Vagina (tissue), 2 donors: Measurements from ENCODE around the gene TXNL4A. TPM values are rescaled to one million over a fixed set of nuclear protein-coding genes. Genes with fewer than 3 reads are reported as not detected.

Experiments
- DNase-seq, 2 donors: peaks; one replicate each; pipeline ENCODE4 v3.0.0-alpha.2; 2017; ENCODE audit errors: extremely low spot score in 2 of 2
- H3K27ac ChIP-seq: fragments of 200-600 bp; sonication (generic); one replicate; pipeline ENCODE4 v1.5.1; 2019
- H3K27me3 ChIP-seq: fragments of 200-600 bp; sonication (generic); one replicate; pipeline ENCODE4 v1.5.1; 2019
- H3K36me3 ChIP-seq, 2 donors: fragments of 200-600 bp; sonication (generic); one replicate each; pipeline ENCODE4 v1.5.1; 2017 to 2019
- H3K4me1 ChIP-seq: fragments of 200-600 bp; sonication (generic); one replicate; pipeline ENCODE4 v1.5.1; 2019
- H3K4me3 ChIP-seq, 2 donors: fragments of 200-600 bp; sonication (generic); 1 replicate in 1 of 2; 2 replicates in 1 of 2; pipeline ENCODE4 v1.5.1; 2016 to 2019
- H3K9me3 ChIP-seq: fragments of 200-600 bp; sonication (generic); one replicate; pipeline ENCODE4 v1.5.1; 2019
- CTCF ChIP-seq, 3 experiments: fragments of 450-650 bp in 2 of 3; fragments of 200-600 bp in 1 of 3; sonication (generic) in 1 of 3; IDR thresholded peaks; one replicate each; pipeline ENCODE4 v1.5.1; 2017 to 2019; ENCODE audit warnings: antibody characterized with exemption in 3 of 3, mild to moderate bottlenecking in 2 of 3, moderate library complexity in 2 of 3
- POLR2A ChIP-seq, 2 donors: fragments of 450-650 bp; IDR thresholded peaks; one replicate each; pipeline ENCODE4 v1.6.1; 2017; ENCODE audit warnings: antibody characterized with exemption in 2 of 2, mild to moderate bottlenecking in 2 of 2, moderate library complexity in 2 of 2
- POLR2AphosphoS5 ChIP-seq, 2 donors: sonication (generic); formaldehyde crosslinking; IDR thresholded peaks; one replicate each; pipeline ENCODE4 v1.9.0; 2017; ENCODE audit warnings: antibody characterized with exemption in 2 of 2, mild to moderate bottlenecking in 2 of 2, low read depth in 1 of 2; ENCODE audit not compliant: insufficient read depth in 1 of 2
- intact Hi-C: fragments of 100-400 bp; cut with DNase I; formaldehyde crosslinking; loops from one replicate; pipeline ENCODE4 v1.15.1; 2023
- total RNA-seq: library from RNA; depleted of rRNA; stranded (reverse); fragments of >200 nt; gene quantifications from one replicate; pipeline ENCODE4 v1.2.3, GENCODE V29; 2016

Gene TXNL4A
- total RNA-seq, 1 donor from 2014 or later = 24.8 TPM

GRCh38 chr18:79950515-79951341 is 37.6 kb downstream of the TXNL4A start:
- H3K4me1 ChIP-seq = peaks cover 58% of the 10 kb centered on the region
- DNase-seq = no peak

GRCh38 chr18:79949697-79950487 is 38.5 kb downstream of the TXNL4A start:
- H3K9me3 ChIP-seq = no peaks in the 10 kb centered on the region
- peak overlapping the region; percentile 89 to 100 for H3K4me3 ChIP-seq
- TF ChIP-seq POLR2A (IDR thresholded peaks at IDR 0.05) (no peak), CTCF (IDR thresholded peaks at IDR 0.05) (no peak), POLR2AphosphoS5 (IDR thresholded peaks at IDR 0.05; ENCODE audit: insufficient read depth in 1 of 2, low read depth in 1 of 2) (peak; percentile 8 to 40)
- peaks cover 67% of the 10 kb centered on the region for H3K4me1 ChIP-seq
- intact Hi-C loops = no loop called here
- H3K27me3 ChIP-seq = no peaks in the 10 kb centered on the region
- DNase-seq = no peak
- H3K27ac ChIP-seq = peak overlapping the region; percentile 87
- no peaks in the 10 kb centered on the region for H3K36me3 ChIP-seq

More at GRCh38 chr18:79950515-79951341, 37.6 kb downstream of the TXNL4A start:
- no peaks in the 10 kb centered on the region for H3K36me3 ChIP-seq
- no peaks in the 10 kb centered on the region for H3K27me3 ChIP-seq
- H3K4me3 ChIP-seq = peak overlapping the region; percentile 89 to 100
- peak overlapping the region; percentile 87 for H3K27ac ChIP-seq
- intact Hi-C loops = no loop called here
- H3K9me3 ChIP-seq = no peaks in the 10 kb centered on the region
- TF ChIP-seq POLR2AphosphoS5 (IDR thresholded peaks at IDR 0.05; ENCODE audit: insufficient read depth in 1 of 2, low read depth in 1 of 2) (no peak), CTCF (IDR thresholded peaks at IDR 0.05) (no peak), POLR2A (IDR thresholded peaks at IDR 0.05) (no peak)

- DNase-seq = no peak
- intact Hi-C loops = no loop called here
- no peak overlapping the region for H3K27ac ChIP-seq
These were observed 39.5 kb downstream of the TXNL4A start for GRCh38 chr18:79948719-79949411.

GRCh38 chr18:79947881-79948610 is 40.3 kb downstream of the TXNL4A start:
- H3K9me3 ChIP-seq = no peaks in the 10 kb centered on the region
- no peaks in the 10 kb centered on the region for H3K27me3 ChIP-seq
- intact Hi-C loops = no loop called here
- no peak overlapping the region for H3K27ac ChIP-seq
- TF ChIP-seq POLR2AphosphoS5 (IDR thresholded peaks at IDR 0.05; ENCODE audit: insufficient read depth in 1 of 2, low read depth in 1 of 2) = no peak
- TF ChIP-seq CTCF (IDR thresholded peaks at IDR 0.05) = no peak
- TF ChIP-seq POLR2A (IDR thresholded peaks at IDR 0.05) = no peak
- H3K4me3 ChIP-seq = no peak overlapping the region
- peaks cover 85% of the 10 kb centered on the region for H3K4me1 ChIP-seq
- peaks cover 0 to 4% of the 10 kb centered on the region in 2 donors for H3K36me3 ChIP-seq
- DNase-seq = no peak

More at GRCh38 chr18:79948719-79949411, 39.5 kb downstream of the TXNL4A start:
- Histone ChIP-seq H3K9me3 (no peaks in the 10 kb centered on the region), H3K4me1 (peaks cover 77% of the 10 kb centered on the region), H3K4me3 (peak overlapping the region in 1 of 2 donors; percentile 89), H3K36me3 (no peaks in the 10 kb centered on the region), H3K27me3 (no peaks in the 10 kb centered on the region)
- TF ChIP-seq CTCF (IDR thresholded peaks at IDR 0.05) (no peak), POLR2A (IDR thresholded peaks at IDR 0.05) (no peak), POLR2AphosphoS5 (IDR thresholded peaks at IDR 0.05; ENCODE audit: insufficient read depth in 1 of 2, low read depth in 1 of 2) (no peak)
